Ovary (tissue), 9 donors: ENCODE results near the gene SHC4. TPM values are rescaled to one million over a fixed set of nuclear protein-coding genes. Genes with fewer than 3 reads are reported as not detected.

Source experiments
- DNase-seq, 5 donors: peaks; one replicate each; pipeline ENCODE4 v3.0.0-alpha.2; 2019 to 2020
- H3K27ac ChIP-seq, 2 donors: fragments of 200-600 bp; one replicate each; pipeline versions ENCODE4 v1.5.1 to v1.8.0; 2019 to 2022
- H3K27me3 ChIP-seq: fragments of 200-600 bp; one replicate; pipeline ENCODE4 v1.8.0; 2022
- H3K36me3 ChIP-seq: fragments of 200-600 bp; sonication (generic); one replicate; pipeline ENCODE4 v1.5.1; 2019
- H3K4me1 ChIP-seq: one replicate; pipeline ENCODE4 v1.8.1; 2013; ENCODE audit warnings: mild to moderate bottlenecking, moderate library complexity; ENCODE audit not compliant: insufficient read depth
- H3K4me3 ChIP-seq: fragments of 200-600 bp; sonication (generic); one replicate; pipeline ENCODE4 v1.5.1; 2017
- H3K9me3 ChIP-seq, 2 donors: fragments of 200-600 bp in 1 of 2; sonication (generic) in 1 of 2; one replicate each; pipeline versions ENCODE4 v1.5.1 to v1.8.1; 2013 to 2019; ENCODE audit warnings: mild to moderate bottlenecking in 1 of 2, moderate library complexity in 1 of 2
- CTCF ChIP-seq, 3 donors: fragments of 450-650 bp in 2 of 3; fragments of 200-600 bp in 1 of 3; IDR thresholded peaks; one replicate each; pipeline versions ENCODE4 v1.5.1 to v1.8.0; 2016 to 2022; ENCODE audit warnings: antibody characterized with exemption in 3 of 3, mild to moderate bottlenecking in 1 of 3
- EP300 ChIP-seq: sonication (generic); formaldehyde crosslinking; IDR thresholded peaks from one replicate; pipeline ENCODE4 v1.6.1; 2017; ENCODE audit warnings: antibody characterized with exemption
- POLR2A ChIP-seq: fragments of 450-650 bp; IDR thresholded peaks from one replicate; pipeline ENCODE4 v1.6.1; 2017; ENCODE audit warnings: antibody characterized with exemption, mild to moderate bottlenecking, moderate library complexity
- WGBS, 3 donors: extraction: QIAGEN DNeasy Blood & Tissue Kit in 1 of 3; methylation state at CpG; one replicate each; pipeline versions ENCODE4 v1.1.5 to v1.1.7; 2013 to 2017; 5-methylcytosine and 5-hydroxymethylcytosine counted together
- intact Hi-C, 4 donors: fragments of 100-400 bp; cut with DNase I; formaldehyde crosslinking; loops; one replicate each; pipeline versions ENCODE4 v1.11.0 to v1.15.1; 2022 to 2023
- polyA plus RNA-seq, 2 donors: library from polyadenylated mRNA; stranded (reverse); fragments of 200-250 nt in 1 of 2; fragments of 350-450 nt in 1 of 2; fragmentation: Illumina TruSeq in 1 of 2; extraction: RNeasy Lipid Tissue Mini Kit (QIAGEN cat#74804) in 1 of 2; gene quantifications; one replicate each; pipeline ENCODE4 v1.2.3, GENCODE V29; 2013 to 2014
- total RNA-seq, 7 donors: library from RNA; depleted of rRNA in 2 of 7; stranded (reverse); fragments of >200 nt in 2 of 7; fragmentation: NEBNext Ultra II Directional in 3 of 7; extraction: Animal tissue kit (Norgen Biotek cat#: 25700) in 3 of 7; gene quantifications; one replicate each; pipeline versions ENCODE4 v1.1.0 to v1.2.4, GENCODE V29; 2016 to 2023
- donor health status: DM: no; HTN: no; CAD: no; lungs with moderate emphysema.
- donor health status: DM: no; HTN: no; CAD: no.
- donor health status: Bipolar disorder and iron deficiency.
- donor health status: DM: yes; HTN: yes; CAD: no.
- donor health status: DM: no; HTN: no; CAD: no.
- donor health status: DM: yes; HTN: yes; CAD: no.

Gene SHC4
- total and polyA plus RNA-seq, 9 donors, result 0.10 to 1.8 (median 0.35) TPM

GRCh38 chr15:48866141-48866563 is 97.6 kb downstream of the SHC4 start:
- intact Hi-C loops, result loop anchor here in 2 of 4 donors (10.0 kb wide), 2 partner anchors 269 to 1279 kb away; no protein-coding TSS in a partner anchor
- Histone ChIP-seq H3K9me3 (no peaks in the 10 kb centered on the region), H3K4me3 (no peak overlapping the region), H3K4me1 (no peaks in the 10 kb centered on the region), H3K27me3 (no peaks in the 10 kb centered on the region), H3K36me3 (no peaks in the 10 kb centered on the region), H3K27ac (no peak overlapping the region)
- no peak for DNase-seq
- 31 to 48% (median 32%) methylated on average over 2 of the region's 2 CpGs for WGBS, 3 donors
- no peak for TF ChIP-seq CTCF (IDR thresholded peaks at IDR 0.05)
- no peak for TF ChIP-seq POLR2A
- TF ChIP-seq EP300, result no peak

- 61 to 73% (median 65%) methylated on average over 3 of the region's 3 CpGs for WGBS, 3 donors
Observed at GRCh38 chr15:48865370-48866079, 98.2 kb downstream of the SHC4 start.

GRCh38 chr15:48862705-48863104 is 101.0 kb downstream of the SHC4 start:
- no peaks in the 10 kb centered on the region for H3K27me3 ChIP-seq
- H3K4me3 ChIP-seq, result no peak overlapping the region
- DNase-seq, result no peak
- H3K27ac ChIP-seq, result no peak overlapping the region
- no peaks in the 10 kb centered on the region for H3K4me1 ChIP-seq
- 90 to 97% (median 94%) methylated on average over 1 of the region's 1 CpG for WGBS, 3 donors
- H3K36me3 ChIP-seq, result no peaks in the 10 kb centered on the region
- intact Hi-C loops, result loop anchor here in 3 of 4 donors (5.0 to 10.0 kb wide), 3 partner anchors 272 to 1282 kb away; no protein-coding TSS in a partner anchor
- TF ChIP-seq EP300 (no peak), CTCF (IDR thresholded peaks at IDR 0.05) (no peak), POLR2A (no peak)
- H3K9me3 ChIP-seq, result no peaks in the 10 kb centered on the region

More at GRCh38 chr15:48865370-48866079, 98.2 kb downstream of the SHC4 start:
- Histone ChIP-seq H3K36me3 (no peaks in the 10 kb centered on the region), H3K27ac (no peak overlapping the region), H3K9me3 (no peaks in the 10 kb centered on the region), H3K27me3 (no peaks in the 10 kb centered on the region), H3K4me1 (no peaks in the 10 kb centered on the region), H3K4me3 (no peak overlapping the region)
- intact Hi-C loops, result loop anchor here in 2 of 4 donors (10.0 kb wide), 2 partner anchors 269 to 1279 kb away; no protein-coding TSS in a partner anchor
- DNase-seq, result no peak
- TF ChIP-seq EP300 (no peak), CTCF (IDR thresholded peaks at IDR 0.05) (no peak), POLR2A (no peak)

GRCh38 chr15:48861813-48862431 is 101.8 kb downstream of the SHC4 start:
- H3K4me1 ChIP-seq, result no peaks in the 10 kb centered on the region
- H3K27ac ChIP-seq, result no peak overlapping the region
- H3K27me3 ChIP-seq, result no peaks in the 10 kb centered on the region
- TF ChIP-seq CTCF (IDR thresholded peaks at IDR 0.05), result peak; percentile 45 to 93 (median 76)
- no peak for TF ChIP-seq POLR2A
- H3K4me3 ChIP-seq, result no peak overlapping the region
- 2 to 5% (median 4%) methylated on average over 1 of the region's 1 CpG for WGBS, 3 donors
- peak in 2 of 5 donors; percentile 11 to 21 for DNase-seq
- H3K9me3 ChIP-seq, result no peaks in the 10 kb centered on the region
- intact Hi-C loops, result loop anchor here in 3 of 4 donors (5.0 to 10.0 kb wide), 3 partner anchors 273 to 1283 kb away; no protein-coding TSS in a partner anchor
- no peaks in the 10 kb centered on the region for H3K36me3 ChIP-seq
